Astrocyte (in vitro differentiated cells and primary cell): ENCODE data around the gene GPSM3.

Source experiments
- EZH2 ChIP-seq: IDR thresholded peaks from 2 replicates; pipeline ENCODE4 v1.6.1; 2012; ENCODE audit warnings: mild to moderate bottlenecking, low read length, inconsistent platforms; ENCODE audit not compliant: insufficient read depth
- TF ChIP-seq, protein P1 (sequence below): IDR thresholded peaks from 2 replicates; pipeline ENCODE4 v1.5.1; 2011; ENCODE audit warnings: low read depth, mild to moderate bottlenecking, inconsistent platforms, low read length, moderate library complexity; ENCODE audit not compliant: insufficient read depth

DNA sequence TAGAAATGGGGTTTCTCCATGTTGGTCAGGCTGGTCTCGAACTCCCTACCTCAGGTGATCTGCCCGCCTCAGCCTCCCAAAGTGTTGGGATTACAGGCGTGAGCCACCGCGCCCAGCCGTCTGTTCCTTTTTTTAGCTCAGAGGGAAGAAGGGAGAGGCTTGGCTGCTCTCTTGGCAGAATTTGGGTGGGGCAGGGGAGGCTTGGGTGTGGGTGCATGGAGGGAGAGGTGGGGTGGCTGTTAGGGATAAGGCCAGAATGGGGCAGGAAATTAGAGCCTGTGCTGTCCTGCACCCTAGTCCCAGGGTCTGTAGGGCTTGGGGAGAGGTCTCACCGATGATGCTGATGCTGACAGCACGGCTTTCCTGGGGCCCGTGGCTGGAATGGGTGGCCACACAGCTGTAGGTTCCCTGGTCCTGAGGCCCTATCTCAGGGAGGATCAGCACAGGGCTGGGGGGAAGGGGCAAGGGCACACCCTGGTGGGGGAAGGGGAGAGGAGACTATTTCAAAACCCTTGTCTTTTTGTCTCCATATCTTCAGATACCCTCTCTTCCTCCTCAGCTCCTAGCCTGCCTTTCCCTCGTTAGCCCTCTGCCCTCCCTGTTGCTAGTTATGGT lies 10.4 kb downstream of the GPSM3 start:
- TF ChIP-seq, protein P1, sequence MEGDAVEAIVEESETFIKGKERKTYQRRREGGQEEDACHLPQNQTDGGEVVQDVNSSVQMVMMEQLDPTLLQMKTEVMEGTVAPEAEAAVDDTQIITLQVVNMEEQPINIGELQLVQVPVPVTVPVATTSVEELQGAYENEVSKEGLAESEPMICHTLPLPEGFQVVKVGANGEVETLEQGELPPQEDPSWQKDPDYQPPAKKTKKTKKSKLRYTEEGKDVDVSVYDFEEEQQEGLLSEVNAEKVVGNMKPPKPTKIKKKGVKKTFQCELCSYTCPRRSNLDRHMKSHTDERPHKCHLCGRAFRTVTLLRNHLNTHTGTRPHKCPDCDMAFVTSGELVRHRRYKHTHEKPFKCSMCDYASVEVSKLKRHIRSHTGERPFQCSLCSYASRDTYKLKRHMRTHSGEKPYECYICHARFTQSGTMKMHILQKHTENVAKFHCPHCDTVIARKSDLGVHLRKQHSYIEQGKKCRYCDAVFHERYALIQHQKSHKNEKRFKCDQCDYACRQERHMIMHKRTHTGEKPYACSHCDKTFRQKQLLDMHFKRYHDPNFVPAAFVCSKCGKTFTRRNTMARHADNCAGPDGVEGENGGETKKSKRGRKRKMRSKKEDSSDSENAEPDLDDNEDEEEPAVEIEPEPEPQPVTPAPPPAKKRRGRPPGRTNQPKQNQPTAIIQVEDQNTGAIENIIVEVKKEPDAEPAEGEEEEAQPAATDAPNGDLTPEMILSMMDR: no peak
- TF ChIP-seq EZH2: no peak
